ENCODE data around the gene ANXA4. TPM values are rescaled to one million over a fixed set of nuclear protein-coding genes. Genes with fewer than 3 reads are reported as not detected.
"Not testable (repeated sequence)": the region's sequence is repeated elsewhere in the genome, so short reads cannot be mapped to it uniquely, and the experiment has no call there.

ANXA4 gene
- polyA plus RNA-seq, 3 donors = 227 to 283 (median 260) TPM

DNA sequence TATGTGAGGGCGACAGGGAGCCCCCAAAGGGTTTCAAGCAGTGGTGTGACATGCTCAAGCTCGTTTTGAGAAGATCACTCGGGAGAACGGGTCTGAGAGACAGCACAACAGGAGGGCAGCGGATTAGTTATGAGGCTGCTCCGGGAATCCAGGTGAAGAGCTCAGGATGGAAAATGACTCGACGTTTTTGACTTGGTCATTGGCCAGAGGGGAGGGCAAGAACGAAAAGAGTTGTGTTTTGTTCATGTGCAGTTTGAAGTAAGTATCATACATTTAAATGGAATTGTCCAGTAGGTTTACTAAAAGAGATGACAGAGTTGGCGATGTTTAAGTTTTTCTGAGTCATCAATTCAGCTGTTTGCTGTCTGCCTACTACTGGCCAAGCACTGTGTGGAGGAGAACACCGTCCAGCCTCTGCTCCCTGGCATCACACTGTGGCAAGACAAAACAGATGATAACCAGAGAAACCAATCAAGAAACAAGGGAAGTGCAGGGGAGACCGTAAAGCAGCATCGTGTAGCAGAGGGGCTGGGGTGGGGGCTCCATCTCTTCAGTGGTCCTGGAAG is 25.3 kb upstream of the ANXA4 start:
- no peak for DNase-seq

DNA sequence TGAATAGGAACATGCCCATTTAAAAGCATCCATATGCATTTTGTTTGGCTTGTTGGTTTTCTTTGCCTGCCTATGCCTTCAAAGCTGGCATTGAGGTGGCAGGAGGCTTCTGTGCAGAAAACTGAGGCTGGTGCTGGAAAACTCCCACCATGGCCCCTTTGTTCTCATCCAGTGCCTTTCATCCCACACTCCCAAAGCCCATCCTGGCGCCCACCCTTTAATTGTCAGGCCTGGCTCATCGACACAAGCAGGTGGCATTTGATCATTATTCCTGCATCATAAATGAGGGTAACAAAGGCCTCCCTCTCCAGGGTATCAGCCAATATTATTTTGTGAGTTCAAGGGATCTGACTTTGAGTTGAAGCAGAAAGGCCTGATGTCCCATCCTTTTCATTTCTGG is 24.7 kb upstream of the ANXA4 start:
- DNase-seq = no peak

DNA sequence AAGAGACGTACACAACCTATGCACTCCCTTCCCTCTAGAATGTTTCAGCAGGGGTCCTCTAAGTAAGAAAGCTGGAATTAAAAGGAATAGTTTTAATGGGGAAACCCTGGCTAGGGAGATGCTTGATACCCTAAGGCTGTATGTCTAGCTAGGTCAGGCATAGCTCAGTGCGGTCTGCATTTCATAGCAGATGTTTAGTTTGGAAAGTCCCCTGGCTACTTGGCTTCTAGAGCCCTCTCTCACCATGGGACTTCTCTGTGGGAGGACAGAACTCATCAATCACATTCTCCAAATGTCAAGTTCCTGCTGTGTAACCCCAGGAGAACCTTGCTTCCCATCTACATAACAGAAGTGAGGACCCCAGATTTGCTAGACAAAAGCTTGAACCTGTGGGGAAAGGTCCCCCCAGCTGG is 24.1 kb upstream of the ANXA4 start:
- no peak for DNase-seq

DNA sequence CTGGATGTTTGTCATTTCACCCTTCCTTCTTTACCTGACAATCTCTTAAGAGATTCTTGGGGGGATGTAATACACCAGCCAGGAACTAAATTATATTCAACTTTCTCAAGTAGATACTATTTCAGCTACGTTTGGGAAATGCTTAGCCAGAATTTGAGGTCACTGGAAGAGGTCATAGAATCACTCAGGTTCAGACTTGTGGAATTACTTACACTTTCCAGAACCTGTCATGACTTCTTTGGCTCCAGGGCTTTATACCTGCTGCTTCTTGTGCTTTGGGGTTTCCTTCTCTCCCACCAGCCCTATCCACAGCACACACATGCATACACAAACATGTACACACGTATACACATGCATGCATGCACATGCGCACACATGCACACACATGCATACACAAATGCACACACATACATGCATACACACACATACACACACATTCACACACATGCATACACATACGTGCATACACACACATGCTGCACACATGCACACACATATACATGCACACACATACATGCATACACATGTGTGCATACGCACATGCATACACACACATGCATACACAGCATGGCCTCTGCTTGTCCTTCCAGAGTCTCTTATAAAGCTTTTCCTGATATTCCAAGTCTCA is 23.5 kb upstream of the ANXA4 start:
- DNase-seq = no peak

DNA sequence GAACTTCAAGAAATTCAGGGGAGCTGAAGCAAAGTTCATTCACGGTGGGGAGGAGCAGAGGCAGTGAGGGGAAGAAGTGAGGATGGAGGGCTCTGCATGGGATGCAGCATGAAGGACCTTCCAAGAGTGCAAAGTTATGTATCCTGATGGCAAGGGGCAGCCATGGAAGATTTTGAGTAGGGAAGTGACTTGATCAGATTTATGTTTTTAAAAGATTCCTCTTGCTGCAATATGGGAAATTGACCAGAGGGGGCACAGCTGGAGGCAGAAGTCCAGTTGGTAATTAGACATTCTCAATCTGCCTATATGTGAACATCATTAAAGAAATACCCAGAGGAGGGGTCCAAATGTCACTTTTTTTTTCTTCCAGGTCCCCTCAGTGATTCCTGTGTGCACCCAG is 21.5 kb upstream of the ANXA4 start:
- no peak for DNase-seq

DNA sequence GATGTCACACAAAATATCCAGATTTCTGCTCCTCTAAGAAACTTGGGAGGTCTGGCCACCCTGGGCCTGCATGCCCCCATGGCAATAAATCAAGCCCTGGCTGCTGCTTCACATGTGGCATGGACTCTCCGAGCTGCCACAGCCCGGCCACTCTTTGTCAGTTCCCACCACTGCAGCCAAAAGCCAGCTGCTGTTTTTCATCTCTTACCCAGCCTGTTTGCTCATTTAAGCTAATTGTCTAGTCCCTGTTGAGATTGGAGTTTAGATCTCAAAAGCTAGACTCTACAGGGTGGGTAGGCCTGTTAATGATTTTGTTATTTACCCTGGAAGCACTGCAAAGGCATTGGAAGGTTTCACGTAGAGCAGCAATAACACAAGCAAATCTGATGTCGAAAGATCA is 20.9 kb upstream of the ANXA4 start:
- DNase-seq = no peak

DNA sequence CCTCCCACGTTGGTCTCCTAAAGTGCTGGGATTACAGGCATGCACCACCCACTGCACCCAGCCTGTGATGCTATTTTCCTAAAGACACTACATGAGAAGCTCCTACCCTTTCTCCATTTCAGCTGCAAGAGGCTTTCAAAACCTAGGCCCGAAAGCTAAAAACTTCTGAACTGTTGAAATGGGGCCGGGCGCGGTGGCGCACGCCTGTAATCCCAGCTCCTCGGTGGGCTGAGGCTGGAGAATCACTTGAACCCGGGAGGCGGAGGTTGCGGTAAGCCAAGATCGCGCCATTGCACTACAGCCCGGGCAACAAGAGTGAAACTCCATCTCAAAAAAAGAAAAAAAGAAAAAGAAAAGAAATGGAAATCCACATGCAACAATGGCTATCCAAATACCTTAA is 18.1 kb upstream of the ANXA4 start:
- no peak for DNase-seq

DNA sequence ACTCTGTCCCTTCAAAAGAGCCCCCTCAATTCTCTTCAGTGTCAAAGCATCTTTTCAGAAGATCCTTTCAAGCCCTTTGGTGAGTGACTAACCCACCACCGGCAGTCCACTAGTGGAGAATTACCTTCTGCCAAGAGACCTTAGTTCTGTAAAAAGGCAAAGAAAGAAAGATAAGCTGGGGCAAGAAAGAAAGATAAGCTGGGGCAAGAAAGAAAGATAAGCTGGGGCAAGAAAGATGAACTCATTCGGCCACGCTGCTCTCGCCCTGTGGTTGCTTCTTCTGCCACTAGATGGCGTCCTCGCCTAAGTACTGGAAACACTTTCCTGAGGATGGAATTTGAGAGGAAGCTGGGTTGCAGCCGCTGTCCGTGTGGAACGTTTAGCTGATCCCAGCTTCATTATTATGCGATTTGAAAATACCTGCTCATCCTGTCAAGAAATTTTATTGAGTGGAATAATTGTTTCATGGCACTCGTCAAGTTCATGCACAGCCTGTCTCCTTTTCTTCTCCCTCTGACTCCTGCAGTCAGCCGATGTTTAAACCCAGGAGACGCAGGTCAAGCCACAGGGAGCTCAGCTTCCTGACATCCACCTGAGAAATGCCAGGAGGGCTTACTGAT is 17.3 kb upstream of the ANXA4 start:
- DNase-seq = peak; percentile 76

DNA sequence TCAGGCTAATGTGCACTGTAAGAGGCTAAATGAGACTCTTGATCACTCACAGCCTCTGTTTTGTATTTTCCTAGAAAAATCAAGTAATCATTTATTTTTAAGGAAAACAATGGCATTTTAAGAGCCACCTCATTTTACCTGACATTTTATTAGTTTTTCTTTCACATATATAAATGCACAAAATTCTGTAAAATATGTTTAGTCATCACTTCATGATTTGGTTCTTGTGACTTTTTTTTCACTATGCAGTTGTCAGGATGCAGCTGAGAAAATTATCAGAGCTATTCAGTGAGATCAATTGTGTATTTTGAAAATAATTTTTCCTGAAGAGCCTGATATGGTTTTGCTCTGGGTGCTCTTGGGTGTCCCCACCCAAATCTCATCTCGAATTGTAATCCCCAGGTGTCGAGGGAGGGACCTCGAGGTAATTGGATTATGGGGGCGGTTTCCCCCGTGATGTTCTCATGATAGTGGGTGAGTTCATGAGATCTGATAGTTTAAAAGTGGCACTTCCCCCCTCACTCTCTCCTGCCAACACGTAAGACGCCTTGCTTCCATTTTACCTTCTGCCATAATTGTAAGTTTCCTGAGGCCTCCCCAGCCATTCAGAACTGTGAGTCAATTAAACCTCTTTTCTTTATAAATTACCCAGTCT is 16.1 kb upstream of the ANXA4 start:
- DNase-seq = no peak

DNA sequence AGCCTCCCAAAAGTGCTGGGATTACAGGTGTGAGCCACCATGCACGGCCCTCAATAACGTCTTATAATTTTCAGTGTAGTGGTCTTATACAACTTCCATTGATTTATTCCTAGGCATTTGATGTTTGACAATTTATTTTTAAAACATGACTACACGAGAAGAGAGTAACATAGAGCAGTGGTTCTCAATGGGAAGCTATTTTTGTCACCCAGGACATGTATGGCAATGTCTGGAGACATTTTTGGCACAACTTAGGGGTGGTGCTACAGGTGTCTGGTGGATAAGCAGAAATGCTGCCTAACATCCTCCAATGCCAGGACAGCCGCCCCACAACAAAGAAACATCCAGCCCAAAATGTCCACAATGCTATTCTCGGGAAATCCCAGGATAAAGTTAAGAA is 12.7 kb upstream of the ANXA4 start:
- DNase-seq = no peak

DNA sequence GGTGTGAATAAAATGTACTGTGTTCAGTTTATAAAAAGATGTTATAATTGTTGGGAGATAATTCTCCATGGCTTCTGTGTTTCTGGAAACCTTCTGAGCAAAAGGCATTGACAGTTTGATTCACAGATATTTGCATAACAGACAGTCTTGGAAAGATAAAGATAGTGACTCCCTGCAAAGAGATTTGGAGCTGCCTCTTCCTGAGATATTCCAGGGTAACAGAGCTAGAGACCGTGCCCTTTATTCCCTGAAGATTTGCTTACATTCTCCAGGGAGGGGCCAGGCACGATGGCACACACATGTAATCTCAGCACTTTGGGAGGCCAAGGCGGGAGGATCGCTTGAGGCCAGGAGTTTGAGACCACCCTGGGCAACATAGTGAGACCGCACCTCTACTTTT is 12.2 kb upstream of the ANXA4 start:
- no peak for DNase-seq

DNA sequence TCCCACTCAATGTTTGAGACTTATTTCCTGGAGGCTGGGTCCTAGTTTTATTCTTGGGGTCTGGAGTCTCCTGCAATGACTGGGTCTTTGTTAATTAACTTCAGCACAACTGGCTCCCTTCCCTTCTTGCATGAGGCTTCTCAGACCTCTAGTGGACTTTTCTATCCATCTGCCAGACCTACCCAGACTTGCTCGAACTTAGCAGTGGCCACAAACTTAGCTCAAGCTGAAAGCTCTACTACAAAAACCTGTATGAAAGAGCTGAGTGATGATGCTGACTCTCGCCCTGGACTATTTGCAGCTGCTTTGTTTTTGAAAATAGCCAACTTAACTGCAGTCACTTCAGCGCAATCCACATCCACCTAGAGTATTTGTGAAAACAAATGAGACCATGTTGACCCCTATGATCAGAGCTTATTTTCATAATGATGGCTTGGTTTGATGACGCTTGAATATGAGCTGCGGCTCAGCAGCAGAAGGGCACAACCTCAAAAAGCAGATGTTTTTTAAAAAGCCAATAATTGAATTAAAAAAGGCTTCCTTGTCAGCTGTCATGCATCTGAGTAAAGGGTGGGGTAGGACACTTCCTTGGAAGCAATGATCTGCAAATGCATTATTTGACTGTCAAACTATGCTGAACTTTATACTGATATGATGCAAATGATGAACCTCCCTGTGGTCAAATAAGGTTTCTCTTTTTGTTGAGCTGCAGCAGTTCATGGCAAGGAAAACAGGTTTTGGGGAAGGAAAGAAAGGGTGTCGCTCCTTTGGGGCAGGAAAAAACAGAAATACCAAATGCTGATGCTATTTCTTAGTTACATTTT is 10.6 kb upstream of the ANXA4 start:
- DNase-seq = no peak

DNA sequence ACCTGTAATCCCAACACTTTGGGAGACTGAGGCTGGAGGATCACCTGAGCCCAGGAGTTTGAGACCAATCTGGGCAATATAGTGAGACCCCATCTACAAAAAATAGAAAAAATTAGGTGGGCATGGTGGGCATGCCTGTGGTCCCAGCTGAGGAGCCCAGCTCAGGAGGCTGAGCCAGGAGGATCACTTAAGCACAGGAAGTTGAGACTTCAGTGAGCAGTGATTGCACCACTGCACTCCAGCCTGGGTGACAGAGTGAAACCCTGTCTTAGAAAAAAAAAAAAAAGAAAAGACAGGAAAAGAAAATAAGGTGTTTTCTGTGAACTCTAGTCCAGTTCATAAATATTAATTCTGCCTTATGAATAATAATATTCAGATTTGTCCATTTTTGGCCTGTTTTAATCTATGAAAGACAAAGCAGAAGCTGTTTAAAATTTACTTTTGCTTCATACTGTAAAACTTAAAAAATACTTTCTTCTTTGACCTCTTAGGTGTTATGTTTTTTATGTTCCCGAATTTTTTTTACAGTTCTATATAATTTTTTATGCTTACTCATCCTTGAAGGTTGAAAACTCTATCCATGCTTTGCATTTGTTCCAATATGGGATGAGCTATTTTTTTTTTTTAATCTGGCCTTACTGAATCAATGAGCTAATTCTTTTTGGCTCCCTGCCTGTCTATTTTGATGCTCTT is 8.4 kb upstream of the ANXA4 start:
- DNase-seq = no peak

DNA sequence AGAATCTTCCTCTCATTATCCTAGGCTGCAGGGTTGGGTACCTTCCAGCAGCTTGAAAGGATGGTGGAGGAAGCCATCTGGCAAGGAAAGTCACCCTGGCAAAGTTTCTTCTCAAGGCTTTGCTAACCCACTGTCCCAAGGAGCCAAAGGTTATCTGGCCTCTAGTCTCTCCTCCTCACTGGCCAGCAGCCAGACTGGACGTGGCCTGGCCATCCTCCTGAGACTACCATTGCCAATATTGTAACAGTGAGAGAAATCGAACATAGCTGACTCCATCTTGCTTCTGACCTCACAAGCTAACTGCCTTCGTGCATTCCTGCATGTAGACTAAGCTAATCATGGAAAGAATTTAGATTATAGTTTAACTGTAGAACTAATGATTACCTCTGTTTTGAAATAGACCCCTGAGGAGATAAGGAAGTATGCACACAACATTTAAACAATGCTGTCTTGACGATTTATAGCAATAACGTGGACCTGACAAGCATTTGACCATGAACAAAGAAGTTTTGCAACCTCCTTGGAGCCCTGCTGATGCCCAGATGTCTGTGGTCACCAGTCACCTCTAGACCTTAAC is 7.8 kb upstream of the ANXA4 start:
- no peak for DNase-seq

DNA sequence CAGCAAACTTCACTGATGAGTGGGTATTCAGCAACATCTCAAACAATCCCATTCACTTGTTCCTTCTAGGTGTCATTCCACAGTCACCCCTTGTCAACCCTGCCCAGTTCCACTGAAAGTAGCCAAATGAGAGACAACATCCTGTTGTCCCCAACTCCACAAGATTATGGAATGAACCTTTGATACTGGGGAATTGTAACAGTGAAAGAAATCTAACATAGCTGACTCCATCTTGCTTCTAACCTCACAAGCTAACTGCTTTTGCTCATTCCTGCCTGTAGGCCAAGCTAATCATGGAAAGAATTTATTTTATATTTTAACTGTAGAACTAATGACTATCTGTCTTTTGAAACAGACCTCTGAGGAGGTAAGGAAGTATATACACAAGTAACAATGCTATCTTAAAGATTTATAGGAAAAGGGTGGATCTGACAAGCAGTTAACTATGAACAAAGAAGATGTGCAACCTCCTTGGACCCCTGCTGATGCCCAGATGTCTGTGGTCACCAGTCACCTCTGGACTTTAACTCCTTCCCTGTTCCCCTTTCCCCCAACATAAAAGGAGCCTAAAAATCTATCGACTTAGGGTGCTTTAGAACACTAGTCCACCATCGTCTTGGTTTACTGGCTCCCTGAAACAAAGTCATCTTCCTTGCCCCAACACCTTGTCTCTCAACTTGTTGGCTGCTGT is 6.9 kb upstream of the ANXA4 start:
- DNase-seq = no peak

DNA sequence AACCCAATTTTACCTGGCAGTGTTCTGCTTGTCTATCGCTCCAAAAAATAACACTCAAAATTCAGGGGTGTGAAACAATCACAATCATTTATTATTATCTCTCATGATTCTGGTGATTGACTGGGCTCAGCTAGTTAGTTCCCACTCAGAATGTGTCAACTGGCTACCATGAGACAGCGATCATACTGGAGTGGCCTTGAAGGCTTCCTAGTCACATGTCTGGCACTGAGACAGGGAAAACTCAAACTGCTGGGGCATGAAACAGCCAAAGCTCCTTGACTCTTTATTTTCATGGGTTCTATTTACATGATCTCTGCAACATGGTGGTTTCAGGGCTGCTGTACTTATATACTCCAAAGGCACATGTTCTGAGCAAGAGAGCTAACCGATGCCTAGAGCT is 6.2 kb upstream of the ANXA4 start:
- DNase-seq = no peak

DNA sequence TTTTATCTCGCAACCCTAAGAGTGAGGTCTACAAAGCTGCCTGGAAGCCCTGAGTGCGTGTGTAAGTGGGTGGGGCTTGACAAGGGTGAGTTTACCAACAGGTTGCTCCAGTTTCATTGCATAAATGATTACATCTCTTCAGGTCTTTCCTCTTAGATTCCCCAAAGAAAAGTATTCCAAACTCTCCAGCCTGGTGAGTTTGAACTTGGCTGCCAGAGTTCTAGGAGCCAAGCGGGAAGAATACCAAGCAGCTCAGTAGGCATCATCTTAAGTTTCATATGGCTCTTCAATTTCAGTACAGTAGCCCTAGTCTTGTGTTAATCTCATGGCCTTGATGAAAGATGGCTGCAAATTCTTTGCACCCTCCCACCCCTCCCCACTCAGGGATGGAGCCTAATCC is 3.8 kb upstream of the ANXA4 start:
- not testable (repeated sequence) for DNase-seq

DNA sequence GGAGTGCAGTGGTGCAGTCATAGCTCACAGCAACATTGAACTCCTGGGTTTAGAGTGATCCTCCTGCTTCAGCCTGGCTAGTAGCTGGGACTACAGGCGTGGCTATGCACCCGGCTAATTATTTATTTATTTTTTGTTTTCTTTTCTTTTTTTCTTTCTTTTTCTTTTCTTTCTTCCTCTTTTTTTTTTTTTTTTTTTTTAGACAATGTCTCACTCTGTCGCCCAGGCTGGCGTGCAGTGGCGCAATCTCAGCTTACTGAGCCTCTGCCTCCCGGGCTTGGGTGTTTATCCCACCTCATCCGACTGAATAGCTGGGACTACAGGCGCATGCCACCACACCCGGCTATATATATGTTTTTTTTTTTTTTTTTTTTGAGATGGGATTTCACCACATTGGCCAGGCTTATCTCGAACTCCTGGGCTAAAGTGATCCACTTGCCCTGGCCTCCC is 1.4 kb upstream of the ANXA4 start:
- no peak for DNase-seq

DNA sequence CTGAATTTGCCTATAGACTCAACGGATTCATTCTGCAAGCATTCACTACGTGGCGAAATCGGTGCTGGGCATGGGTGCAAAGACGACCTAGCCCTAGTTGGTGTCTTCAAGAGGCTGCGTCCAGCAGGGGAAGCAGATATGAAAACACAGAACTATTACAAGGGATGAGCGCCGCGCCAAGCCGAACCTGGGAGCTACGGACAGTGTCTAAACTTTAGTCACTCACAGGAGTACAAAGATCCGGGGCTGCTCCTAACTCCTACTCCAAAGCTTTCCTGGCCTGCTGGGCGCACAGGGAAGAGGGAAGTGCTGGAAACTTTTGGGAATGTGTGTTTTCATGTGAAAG is 732 bp upstream of the ANXA4 start:
- peak; percentile 44 for DNase-seq

DNA sequence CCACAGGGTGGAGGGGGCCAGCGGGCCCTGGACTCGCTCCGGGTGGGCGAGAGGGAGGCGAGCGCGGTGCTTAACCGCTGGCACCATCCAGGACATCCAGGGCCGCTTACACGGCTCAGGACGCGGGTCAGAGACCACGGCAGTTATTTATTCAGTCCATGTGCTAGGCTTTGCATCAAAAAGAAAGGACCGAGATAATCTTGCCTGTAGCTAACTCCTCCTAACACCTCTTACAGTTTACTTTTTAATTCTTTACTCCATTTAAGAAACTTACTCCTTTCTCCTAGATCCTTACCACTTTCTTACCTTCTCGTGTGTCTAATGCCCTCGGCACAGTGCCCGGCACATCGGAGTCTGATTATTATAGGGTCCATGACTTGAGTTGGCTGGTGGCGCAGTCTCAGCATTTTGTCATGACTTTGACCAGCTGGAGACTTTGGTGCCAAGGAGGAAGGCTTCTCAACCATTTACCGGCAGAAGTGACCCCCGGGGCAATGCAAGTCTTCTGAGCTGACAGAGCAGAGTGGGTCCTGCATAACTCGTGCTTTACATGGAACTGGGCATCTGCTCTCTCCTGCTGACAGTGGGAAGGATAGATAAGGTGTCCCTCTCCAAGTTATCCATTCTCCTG is 503 bp downstream of the ANXA4 start:
- DNase-seq = no peak
